HepG2 (cell line): ENCODE data around the gene GLI3. TPM values are rescaled to one million over a fixed set of nuclear protein-coding genes. Genes with fewer than 3 reads are reported as not detected.

Experiments used
- ATAC-seq: fragments of 200-7000 bp; cut with Tn5 transposase; 3 replicates; pipeline ENCODE4 v1.9.1; 2020; ENCODE audit warnings: mild to moderate bottlenecking, moderate library complexity
- BruUV-seq: library from RNA; stranded (reverse); fragments of 400-500 nt; replicated peaks from 2 replicates; lab custom pipeline; 2021; lab: Mats Ljungman, UMichigan
- CTCF ChIA-PET: fragments of 300-600 bp; formaldehyde crosslinking; extraction: SDS; loops from one replicate; lab custom pipeline; 2021; ENCODE audit warnings: low total read pairs, inconsistent platforms, low intra/inter-chr PET ratio; lab: Yijun Ruan, JAX
- POLR2A ChIA-PET: fragments of 350-600 bp; sonication (Branson Sonifier 250); formaldehyde crosslinking; loops from one replicate; lab custom pipeline; 2020; ENCODE audit warnings: antibody characterized with exemption, inconsistent platforms; lab: Yijun Ruan, JAX
- DNase-seq: peaks from one replicate; pipeline ENCODE4 v3.0.0-alpha.2; 2015; ENCODE audit warnings: low spot score
- FAIRE-seq: peaks from 3 replicates; lab custom pipeline; 2011; peaks lifted over from hg19 to GRCh38; lab: Jason Lieb, UNC
- H2AFZ ChIP-seq: one replicate; pipeline ENCODE4 v1.6.1; 2011; ENCODE audit warnings: low read length, inconsistent platforms
- H3K27ac ChIP-seq: fragments of 300-600 bp; 3 replicates; pipeline ENCODE4 v1.8.0; 2011; ENCODE audit warnings: mixed run types, mild to moderate bottlenecking, mixed read lengths, low read length, inconsistent platforms; ENCODE audit not compliant: insufficient read depth; ENCODE audit errors: extremely low read length
- H3K27me3 ChIP-seq, 2 experiments: fragments of 200-600 bp in 1 of 2; 2 replicates in 1 of 2; 3 replicates in 1 of 2; pipeline versions ENCODE4 v1.6.0 to v1.8.0; 2011; ENCODE audit warnings: low read length in 2 of 2, mild to moderate bottlenecking in 2 of 2, moderate library complexity in 2 of 2, inconsistent platforms in 1 of 2; ENCODE audit not compliant: insufficient read depth in 2 of 2, control insufficient read depth in 1 of 2
- H3K36me3 ChIP-seq, 2 experiments: fragments of 200-600 bp in 1 of 2; replicated peaks in 1 of 2; 2 replicates in 1 of 2; 3 replicates in 1 of 2; pipeline versions ENCODE4 v1.5.1 to v1.8.0; 2011; ENCODE audit warnings: low read length in 2 of 2, inconsistent platforms in 1 of 2; ENCODE audit not compliant: insufficient read depth in 2 of 2, control insufficient read depth in 1 of 2
- H3K4me1 ChIP-seq: 2 replicates; pipeline ENCODE4 v1.5.1; 2012; ENCODE audit warnings: low read length, inconsistent platforms; ENCODE audit not compliant: insufficient read depth
- H3K4me2 ChIP-seq: 2 replicates; pipeline ENCODE4 v1.6.0; 2011; ENCODE audit warnings: low read depth, low read length, inconsistent platforms
- H3K4me3 ChIP-seq, 3 experiments: fragments of 200-600 bp in 1 of 3; sonication (generic), shearing (Covaris generic) in 1 of 3; replicated peaks in 1 of 3; 2 replicates each; pipeline ENCODE4 v1.5.1; 2011 to 2016; ENCODE audit warnings: low read length in 3 of 3, inconsistent platforms in 2 of 3, low read depth in 2 of 3, mild to moderate bottlenecking in 2 of 3, control low read depth in 1 of 3, mixed read lengths in 1 of 3; ENCODE audit not compliant: insufficient read depth in 1 of 3
- H3K79me2 ChIP-seq: one replicate; pipeline ENCODE4 v1.6.1; 2011; ENCODE audit warnings: low read length, inconsistent platforms; ENCODE audit not compliant: insufficient read depth
- H3K9ac ChIP-seq: 2 replicates; pipeline ENCODE4 v1.6.0; 2011; ENCODE audit warnings: mild to moderate bottlenecking, low read depth, low read length, inconsistent platforms; ENCODE audit not compliant: insufficient read depth
- H3K9me3 ChIP-seq: 2 replicates; pipeline ENCODE4 v1.5.1; 2012; ENCODE audit warnings: mild to moderate bottlenecking, low read length
- H4K20me1 ChIP-seq: 2 replicates; pipeline ENCODE4 v1.6.0; 2011; ENCODE audit warnings: inconsistent platforms, mild to moderate bottlenecking, low read length, moderate library complexity; ENCODE audit not compliant: insufficient read depth
- ELF4 ChIP-seq: sonication (generic); formaldehyde crosslinking; IDR thresholded peaks from 2 replicates; pipeline ENCODE4 v1.5.0; 2020; ENCODE audit warnings: missing genetic modification reagents, mild to moderate bottlenecking, moderate library complexity, borderline replicate concordance
- JUND ChIP-seq: sonication (generic); formaldehyde crosslinking; IDR thresholded peaks from 2 replicates; pipeline ENCODE4 v1.8.0; 2022; ENCODE audit warnings: mild to moderate bottlenecking, missing genetic modification reagents
- MATR3 ChIP-seq: sonication (generic); formaldehyde crosslinking; IDR thresholded peaks from 2 replicates; pipeline ENCODE4 v1.4.0; 2020; ENCODE audit warnings: missing genetic modification reagents
- NPAS2 ChIP-seq: sonication (generic); formaldehyde crosslinking; IDR thresholded peaks from 2 replicates; pipeline ENCODE4 v1.8.0; 2022; ENCODE audit warnings: mild to moderate bottlenecking, missing genetic modification reagents, borderline replicate concordance
- PHF21A ChIP-seq: sonication (generic); formaldehyde crosslinking; IDR thresholded peaks from 2 replicates; pipeline ENCODE4 v1.5.0; 2020; ENCODE audit warnings: mild to moderate bottlenecking, missing genetic modification reagents
- RNF2 ChIP-seq: fragments of 450-650 bp; conservative IDR thresholded peaks from 2 replicates; pipeline ENCODE4 v1.6.1; 2016; ENCODE audit warnings: low read depth
- ZFP82 ChIP-seq: sonication (generic); formaldehyde crosslinking; IDR thresholded peaks from 2 replicates; pipeline ENCODE4 v1.5.1; 2020; ENCODE audit warnings: mild to moderate bottlenecking, missing genetic modification reagents, borderline replicate concordance
- ZNF567 ChIP-seq: sonication (generic); formaldehyde crosslinking; IDR thresholded peaks from 2 replicates; pipeline ENCODE4 v1.8.1; 2023; ENCODE audit warnings: mild to moderate bottlenecking, missing genetic modification reagents, borderline replicate concordance
- WGBS: methylation state at CpG from one replicate; pipeline ENCODE4 v1.1.6; 2017; ENCODE audit warnings: low lambda C conversion rate; 5-methylcytosine and 5-hydroxymethylcytosine counted together
- in situ Hi-C: cut with HindIII; loops from 2 replicates; pipeline ENCODE4 v1.10.0; 2017; ENCODE audit warnings: low pct_unique_long_range_greater_than_20kb; ENCODE audit not compliant: extremely low pct_ligation_motif_present
- intact Hi-C: fragments of 100-400 bp; cut with micrococcal nuclease; formaldehyde crosslinking; loops from one replicate; pipeline ENCODE4 v1.10.0; 2022; ENCODE audit not compliant: unreplicated experiment
- polyA plus RNA-seq, 8 experiments: library from polyadenylated mRNA; depleted of rRNA in 3 of 8; stranded (reverse) in 7 of 8; unstranded in 1 of 8; fragments of >200 nt; fragmentation: Illumina TruSeq in 4 of 8; extraction: Trizol in 4 of 8; gene quantifications; 2 replicates each; pipeline versions ENCODE4 v1.2.1 to v1.2.3, GENCODE V29; 2011 to 2016; ENCODE audit warnings: low read depth in 4 of 8, missing spikeins in 1 of 8, mixed read lengths in 1 of 8; ENCODE audit not compliant: insufficient read depth in 1 of 8
- total RNA-seq, 5 experiments: library from RNA; depleted of rRNA; stranded (reverse); fragments of >200 nt; fragmentation: Illumina TruSeq; extraction: Trizol; gene quantifications; 2 replicates each; pipeline ENCODE4 v1.2.3, GENCODE V29; 2016; ENCODE audit warnings: low read depth in 1 of 5

Gene GLI3
- total and polyA plus RNA-seq, 2 of the 13 experiments (the other 11 are each of a cell fraction or from before 2014, with no cell fraction given), result not detected

DNA sequence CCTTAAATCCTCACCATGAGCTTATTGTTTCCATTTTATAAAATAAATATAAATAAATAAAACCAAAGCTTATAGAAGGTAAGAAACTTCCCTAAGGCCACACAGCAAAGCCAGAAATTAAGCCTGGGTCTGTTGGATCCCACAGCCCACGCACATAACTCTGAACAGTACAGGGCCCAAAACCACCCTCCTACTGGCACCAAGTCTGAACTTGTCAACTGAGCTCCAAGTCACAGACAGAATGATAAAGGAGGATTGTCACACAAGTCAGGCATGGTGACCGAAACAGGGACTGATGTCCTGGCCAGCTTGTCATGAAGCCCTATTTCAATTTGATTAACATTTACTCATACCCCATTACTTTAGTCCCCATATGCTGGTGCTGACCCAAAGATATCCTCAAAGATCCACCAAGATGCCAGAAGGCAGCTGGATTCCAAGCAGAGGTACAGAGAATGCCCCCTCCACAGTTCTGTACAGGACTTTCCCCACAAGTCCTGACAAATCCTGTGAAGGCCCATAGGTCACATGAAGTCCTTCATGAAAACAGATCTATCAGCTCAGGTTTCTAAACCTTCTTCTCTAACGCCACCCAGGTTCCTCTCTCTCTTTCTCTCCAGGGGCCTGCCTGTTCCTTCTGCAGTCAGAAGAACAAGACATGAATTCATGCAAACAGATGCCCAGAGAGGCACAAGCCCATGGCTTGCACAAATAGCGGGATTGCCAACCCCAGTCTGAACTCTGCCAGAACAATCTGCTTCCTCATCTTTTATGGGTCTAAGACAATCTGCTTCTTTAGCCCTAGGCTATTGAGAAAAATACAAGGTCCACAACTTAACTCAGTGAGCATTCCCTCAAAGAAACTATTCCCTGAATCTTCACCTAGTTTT lies 60.9 kb downstream of the GLI3 start:
- H4K20me1 ChIP-seq, result no peaks in the 10 kb centered on the region
- intact Hi-C loops, result no loop called here
- H3K4me2 ChIP-seq, result no peak overlapping the region
- H3K4me1 ChIP-seq, result no peaks in the 10 kb centered on the region
- ChIA-PET CTCF (no interaction called here), POLR2A (no interaction called here)
- H3K36me3 ChIP-seq, result no peaks in the 10 kb centered on the region
- H3K9ac ChIP-seq, result no peak overlapping the region
- no peak overlapping the region for H3K27ac ChIP-seq
- H3K4me3 ChIP-seq, result no peak overlapping the region
- ATAC-seq, result no peak
- H3K27me3 ChIP-seq, result peaks cover 1 to 7% of the 10 kb centered on the region in 2 experiments; a peak in 1 of 5 replicates
- in situ Hi-C loops, result no loop called here
- H3K79me2 ChIP-seq, result no peaks in the 10 kb centered on the region
- TF ChIP-seq MATR3 (CRISPR knock-in tag), result no peak
- TF ChIP-seq RNF2, result no peak
- TF ChIP-seq PHF21A (CRISPR knock-in tag), result no peak
- TF ChIP-seq ZNF567, result no peak
- TF ChIP-seq JUND, result no peak
- TF ChIP-seq ELF4, result no peak
- TF ChIP-seq NPAS2 (CRISPR knock-in tag), result no peak
- TF ChIP-seq ZFP82 (CRISPR knock-in tag), result no peak
- H3K9me3 ChIP-seq, result no peaks in the 10 kb centered on the region
- WGBS, result 4% methylated on average over 4 of the region's 4 CpGs
- no peak for DNase-seq
- no peak for FAIRE-seq
- H2AFZ ChIP-seq, result no peak overlapping the region
- BruUV-seq, result no TSS peak
